ENCODE measurements around the gene SLC7A4.

DNA sequence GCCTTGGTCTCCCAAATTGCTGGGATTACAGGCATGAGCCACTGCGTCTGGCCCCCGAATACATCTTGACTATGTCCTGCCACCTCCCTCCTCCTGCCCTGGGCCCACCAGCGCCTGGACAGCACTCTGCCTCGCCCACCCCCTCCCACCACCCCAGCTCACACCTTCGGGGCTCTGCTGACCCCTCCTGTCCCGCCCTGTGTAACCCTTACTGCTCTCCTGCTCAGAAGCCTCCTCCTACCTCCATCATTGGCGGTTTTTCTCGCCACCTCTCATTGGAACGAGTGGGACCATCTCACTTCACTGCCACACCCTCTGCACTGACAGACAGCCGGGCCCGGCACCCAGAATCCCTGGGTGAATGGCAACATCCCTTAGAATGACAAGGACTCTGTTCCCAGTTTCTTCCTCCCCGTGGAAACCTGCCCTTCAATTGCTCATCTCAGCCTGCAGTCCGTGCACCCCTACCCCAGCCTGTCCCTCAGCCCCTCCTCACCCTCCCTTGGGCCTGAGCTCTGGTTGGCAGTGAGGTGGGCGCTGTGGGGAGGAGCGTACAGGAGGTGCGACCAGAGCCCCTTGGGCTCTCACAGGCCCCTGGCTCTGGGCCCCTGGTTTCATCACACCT is 45.6 kb upstream of the SLC7A4 start:
- TF ChIP-seq ZNF274 (IDR thresholded peaks at IDR 0.05; ENCODE audit: low read depth, low read length) = no peak
- TF ChIP-seq SUZ12 (IDR thresholded peaks at IDR 0.05; ENCODE audit: extremely low read depth, insufficient read depth, insufficient read length) = no peak
- no peak for TF ChIP-seq YY1 (IDR thresholded peaks at IDR 0.05; ENCODE audit: insufficient read depth, insufficient read length)
